Hippocampal formation (tissue), 2 donors: ENCODE data around the gene MAP3K5.

ENCODE experiments used
- DNase-seq, 2 donors: peaks; one replicate each; lab custom pipeline; 2025; lab: John Stamatoyannopoulos, UW

Gene MAP3K5

GRCh38 chr6:136520517-136520916, 271.8 kb downstream of the MAP3K5 start:
- no peak for DNase-seq

DNA sequence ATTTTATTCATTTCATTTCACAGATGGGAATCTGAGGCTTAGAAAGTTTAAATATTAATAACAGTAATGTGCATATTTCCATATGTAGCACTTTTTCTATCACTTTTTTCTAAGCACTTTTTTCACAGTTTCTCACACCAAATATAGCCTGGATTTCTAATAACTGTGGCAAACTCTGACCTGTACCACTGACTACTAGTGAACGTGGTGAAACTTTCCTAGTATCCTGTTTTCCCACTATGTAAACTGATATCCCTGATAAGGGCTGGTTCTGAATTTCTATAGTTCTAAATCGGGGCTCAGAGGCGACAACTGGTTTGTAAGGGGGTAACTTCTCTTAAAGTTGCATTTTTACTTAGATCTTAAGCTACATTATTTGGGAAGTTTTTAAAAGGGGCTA, 274.7 kb downstream of the MAP3K5 start:
- DNase-seq = no peak

GRCh38 chr6:136517002-136517401, 275.3 kb downstream of the MAP3K5 start:
- no peak for DNase-seq

DNA sequence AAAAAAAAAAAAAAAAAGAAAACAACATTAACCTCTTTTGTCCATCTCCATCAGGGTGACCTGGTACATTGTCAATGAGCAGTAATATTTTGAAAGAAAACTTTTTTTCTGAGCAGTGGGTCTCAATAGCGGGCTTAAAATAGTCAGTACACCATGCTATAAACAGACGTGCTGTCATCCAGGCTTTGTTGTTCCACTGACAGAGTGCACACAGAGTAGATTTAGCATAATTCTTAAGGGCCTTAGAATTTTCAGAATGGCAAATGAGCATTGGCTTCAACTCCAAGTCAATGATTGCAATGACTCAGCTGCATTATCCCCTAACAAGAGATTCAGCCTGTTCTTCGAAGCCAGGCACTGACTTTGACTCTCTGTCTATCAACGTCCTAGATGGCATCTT, 277.7 kb downstream of the MAP3K5 start:
- no peak for DNase-seq

DNA sequence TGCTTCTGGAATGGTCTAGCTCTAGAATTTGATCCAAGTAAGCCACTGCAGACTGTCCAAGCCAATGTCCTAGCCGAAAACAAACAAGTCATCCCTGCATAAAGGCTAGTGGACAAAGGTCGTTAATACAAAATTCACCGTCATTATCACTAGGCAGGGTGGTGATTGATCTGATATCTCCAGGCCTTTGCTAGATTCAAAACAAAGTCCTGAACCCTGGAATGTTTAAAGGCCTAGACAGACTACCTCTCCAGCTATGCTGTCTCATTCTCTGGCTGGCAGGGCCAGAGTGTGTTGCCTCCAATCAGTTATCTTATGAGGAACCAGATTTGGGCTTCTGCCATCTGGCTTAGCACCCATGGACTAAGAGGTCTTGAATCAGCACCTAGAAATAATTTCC, 280.4 kb downstream of the MAP3K5 start:
- DNase-seq = no peak

GRCh38 chr6:136511397-136511796, 280.9 kb downstream of the MAP3K5 start:
- no peak for DNase-seq

DNA sequence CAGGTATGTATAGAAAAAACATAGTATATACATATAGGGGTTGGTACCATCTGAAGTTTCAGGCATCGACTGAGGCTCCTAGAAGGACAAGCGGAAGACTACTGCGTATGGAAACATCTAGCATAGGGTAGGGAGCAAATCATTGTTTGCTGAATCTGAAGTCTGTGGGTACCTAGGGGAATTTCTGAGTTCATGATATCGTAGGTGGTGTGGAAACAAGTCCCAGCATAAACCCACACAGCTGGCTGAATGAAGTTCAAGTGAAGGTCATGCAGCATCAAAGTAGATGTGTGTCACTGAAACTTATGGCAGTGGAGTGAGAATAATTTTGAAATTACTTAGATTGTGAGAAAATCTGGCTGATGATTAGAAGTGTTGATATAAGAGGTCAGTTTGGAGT, 281.5 kb downstream of the MAP3K5 start:
- no peak for DNase-seq

DNA sequence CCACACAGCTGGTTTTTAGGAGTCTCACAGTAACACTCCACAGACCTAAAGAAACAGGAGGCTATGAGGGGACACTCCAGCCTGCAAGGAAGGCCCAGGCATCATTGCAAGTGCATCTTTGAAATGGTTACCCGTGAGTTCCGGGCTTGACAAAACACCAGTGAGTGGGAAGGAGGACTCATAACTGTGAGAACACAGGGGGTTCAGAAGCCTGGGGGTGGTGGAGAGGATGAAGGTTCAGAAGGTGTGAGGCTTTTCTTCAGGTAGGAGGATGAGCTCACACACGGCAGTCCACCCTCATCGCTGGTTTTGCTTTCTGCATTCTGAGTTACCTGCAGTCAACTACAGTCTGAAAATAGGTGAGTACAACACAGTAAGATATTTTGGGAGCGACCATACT, 282.0 kb downstream of the MAP3K5 start:
- no peak for DNase-seq

GRCh38 chr6:136508725-136509392, 283.4 kb downstream of the MAP3K5 start:
- DNase-seq = no peak
